Tibial artery (tissue), 4 donors: Measurements from ENCODE around the gene NNAT.
"Not testable (repeated sequence)": the region's sequence is repeated elsewhere in the genome, so short reads cannot be mapped to it uniquely, and the experiment has no call there.

ENCODE experiments used
- DNase-seq, 2 donors: peaks; one replicate each; pipeline ENCODE4 v3.0.0-alpha.2; 2019
- H3K27ac ChIP-seq, 2 donors: fragments of 200-600 bp; sonication (generic) in 1 of 2; 1 replicate in 1 of 2; 2 replicates in 1 of 2; pipeline ENCODE4 v1.5.1; 2018 to 2019; ENCODE audit warnings: mild to moderate bottlenecking in 1 of 2
- H3K27me3 ChIP-seq, 2 donors: fragments of 200-600 bp; sonication (generic) in 1 of 2; one replicate each; pipeline versions ENCODE4 v1.5.1 to v1.6.0; 2016 to 2019
- H3K36me3 ChIP-seq, 3 donors: fragments of 200-600 bp; sonication (generic) in 2 of 3; one replicate each; pipeline ENCODE4 v1.5.1; 2016 to 2019; ENCODE audit warnings: mild to moderate bottlenecking in 2 of 3
- H3K4me1 ChIP-seq, 4 donors: fragments of 200-600 bp; sonication (generic) in 2 of 4; 1 replicate in 3 of 4; 2 replicates in 1 of 4; pipeline ENCODE4 v1.5.1; 2016 to 2019
- H3K4me3 ChIP-seq, 2 donors: fragments of 200-600 bp; sonication (generic) in 1 of 2; 1 replicate in 1 of 2; 2 replicates in 1 of 2; pipeline ENCODE4 v1.5.1; 2018 to 2019; ENCODE audit warnings: mild to moderate bottlenecking in 2 of 2
- H3K9me3 ChIP-seq, 3 donors: fragments of 200-600 bp; sonication (generic) in 1 of 3; one replicate each; pipeline ENCODE4 v1.5.1; 2016 to 2019
- CTCF ChIP-seq, 2 experiments: fragments of 200-600 bp in 1 of 2; fragments of 450-650 bp in 1 of 2; IDR thresholded peaks; one replicate each; pipeline ENCODE4 v1.5.1; 2017 to 2019; ENCODE audit warnings: antibody characterized with exemption in 2 of 2, mild to moderate bottlenecking in 1 of 2, moderate library complexity in 1 of 2
- intact Hi-C: fragments of 100-400 bp; cut with DNase I; formaldehyde crosslinking; loops from one replicate; pipeline ENCODE4 v1.15.0; 2023; ENCODE audit warnings: low total_unique reads

Gene NNAT

GRCh38 chr20:37521061-37521771 is at the start of gene NNAT:
TSS of gene NNAT (plus strand) at chr20:37521250. CDS start at chr20:37521332, 82 bp downstream.
- Histone ChIP-seq H3K9me3 (no peaks in the 10 kb centered on the region), H3K4me1 (peaks cover 0 to 54% (median 42%) of the 10 kb centered on the region in 4 donors), H3K27ac (no peak within 1 kb of the TSS), H3K36me3 (peaks cover under 1 to 28% (median 26%) of the 10 kb centered on the region in 3 donors), H3K4me3 (peak within 1 kb of the TSS in 1 of 2 donors; percentile 1), H3K27me3 (no peaks in the 10 kb centered on the region)
- intact Hi-C loops = no loop called here
- no peak for DNase-seq
- TF ChIP-seq CTCF (IDR thresholded peaks at IDR 0.05) = no peak

GRCh38 chr20:37471741-37472235 is 49.3 kb upstream of the NNAT start:
- TF ChIP-seq CTCF (IDR thresholded peaks at IDR 0.05) = no peak
- peaks cover 0 to 3% of the 10 kb centered on the region in 2 donors for H3K27me3 ChIP-seq
- H3K27ac ChIP-seq = no peak overlapping the region
- H3K9me3 ChIP-seq = no peaks in the 10 kb centered on the region
- DNase-seq = no peak
- no peaks in the 10 kb centered on the region for H3K36me3 ChIP-seq
- intact Hi-C loops = no loop called here
- H3K4me3 ChIP-seq = no peak overlapping the region
- H3K4me1 ChIP-seq = no peaks in the 10 kb centered on the region

GRCh38 chr20:37472435-37472834 is 48.6 kb upstream of the NNAT start:
- DNase-seq, intact Hi-C loops, H3K4me3 ChIP-seq, H3K36me3 ChIP-seq, H3K4me1 ChIP-seq, H3K27me3 ChIP-seq, H3K9me3 ChIP-seq, H3K27ac ChIP-seq: not testable (repeated sequence)

- Histone ChIP-seq H3K27me3 (peaks cover 0 to 3% of the 10 kb centered on the region in 2 donors), H3K27ac (no peak overlapping the region), H3K4me3 (no peak overlapping the region), H3K9me3 (no peaks in the 10 kb centered on the region), H3K36me3 (no peaks in the 10 kb centered on the region), H3K4me1 (no peaks in the 10 kb centered on the region)
- intact Hi-C loops = no loop called here
- DNase-seq = no peak
- no peak for TF ChIP-seq CTCF (IDR thresholded peaks at IDR 0.05)
Measured at GRCh38 chr20:37473249-37474000, 47.6 kb upstream of the NNAT start.

GRCh38 chr20:37474386-37474785 is 46.7 kb upstream of the NNAT start:
- no peak for DNase-seq
- Histone ChIP-seq H3K4me1 (peaks cover 0 to 6% (median 2%) of the 10 kb centered on the region in 4 donors), H3K36me3 (no peaks in the 10 kb centered on the region), H3K9me3 (no peaks in the 10 kb centered on the region), H3K27ac (no peak overlapping the region), H3K4me3 (no peak overlapping the region), H3K27me3 (peaks cover 0 to 3% of the 10 kb centered on the region in 2 donors)
- no peak for TF ChIP-seq CTCF (IDR thresholded peaks at IDR 0.05)
- intact Hi-C loops = no loop called here

GRCh38 chr20:37475252-37475651 is 45.8 kb upstream of the NNAT start:
- H3K27ac ChIP-seq = no peak overlapping the region
- no peak for TF ChIP-seq CTCF (IDR thresholded peaks at IDR 0.05)
- H3K9me3 ChIP-seq = no peaks in the 10 kb centered on the region
- no peaks in the 10 kb centered on the region for H3K36me3 ChIP-seq
- peaks cover 0 to 11% (median 3%) of the 10 kb centered on the region in 4 donors for H3K4me1 ChIP-seq
- H3K4me3 ChIP-seq = no peak overlapping the region
- H3K27me3 ChIP-seq = no peaks in the 10 kb centered on the region
- intact Hi-C loops = no loop called here
- DNase-seq = no peak
